Psoas muscle (tissue), 8 donors: ENCODE measurements around the gene B3GNT9. TPM values are rescaled to one million over a fixed set of nuclear protein-coding genes. Genes with fewer than 3 reads are reported as not detected.
A peak's percentile ranks its signal among the peaks of the same experiment; 100 is the strongest.

Experiments used
- ATAC-seq, 4 donors: fragments of 200-7000 bp; cut with Tn5 transposase; one replicate each; pipeline ENCODE4 v1.9.1; 2020; ENCODE audit warnings: moderate library complexity in 3 of 4, mild to moderate bottlenecking in 2 of 4
- DNase-seq, 2 donors: peaks; one replicate each; pipeline ENCODE4 v3.0.0-alpha.2; 2020
- H3K27ac ChIP-seq: fragments of 200-600 bp; one replicate; pipeline ENCODE4 v1.8.0; 2022
- H3K27me3 ChIP-seq, 3 donors: fragments of 200-600 bp in 1 of 3; one replicate each; pipeline versions ENCODE4 v1.6.1 to v1.8.0; 2013 to 2022; ENCODE audit warnings: low read length in 2 of 3, mild to moderate bottlenecking in 2 of 3, moderate library complexity in 1 of 3; ENCODE audit not compliant: insufficient read depth in 3 of 3
- H3K36me3 ChIP-seq, 2 donors: fragments of 200-600 bp in 1 of 2; one replicate each; pipeline versions ENCODE4 v1.6.1 to v1.8.0; 2013 to 2022; ENCODE audit warnings: low read depth in 1 of 2, mild to moderate bottlenecking in 1 of 2, moderate library complexity in 1 of 2; ENCODE audit not compliant: insufficient read depth in 1 of 2
- H3K4me1 ChIP-seq: fragments of 200-600 bp; one replicate; pipeline ENCODE4 v1.8.0; 2022
- H3K4me3 ChIP-seq: fragments of 200-600 bp; one replicate; pipeline ENCODE4 v1.8.0; 2022; ENCODE audit warnings: mild to moderate bottlenecking
- H3K9me3 ChIP-seq: fragments of 200-600 bp; one replicate; pipeline ENCODE4 v1.8.0; 2022
- WGBS, 3 donors: extraction: QIAGEN DNeasy Blood & Tissue Kit; methylation state at CpG; one replicate each; pipeline versions ENCODE4 v1.1.6 to v1.1.7; 2013; 5-methylcytosine and 5-hydroxymethylcytosine counted together
- intact Hi-C, 2 donors: fragments of 100-400 bp; cut with DNase I; formaldehyde crosslinking; loops; one replicate each; pipeline versions ENCODE4 v1.11.0 to v1.14.2; 2022
- polyA plus RNA-seq, 3 donors: library from polyadenylated mRNA; stranded (reverse); fragments of 200-250 nt; gene quantifications; one replicate each; pipeline ENCODE4 v1.2.3, GENCODE V29; 2013
- total RNA-seq, 4 donors: library from RNA; stranded (reverse); fragmentation: NEBNext Ultra II Directional in 2 of 4; extraction: Animal tissue kit (Norgen Biotek cat#: 25700) in 2 of 4; gene quantifications; one replicate each; pipeline versions ENCODE4 v1.2.1 to v1.2.4, GENCODE V29; 2021 to 2023
- TF ChIP-seq, protein P1 (sequence below): fragments of 200-600 bp; IDR thresholded peaks from one replicate; pipeline ENCODE4 v1.8.0; 2022; ENCODE audit warnings: antibody characterized with exemption
- donor health status: healthy with polysubstance abuse.
- donor health status: DM: no; HTN: no; CAD: no; lungs with moderate emphysema.
- donor health status: Bipolar disorder and iron deficiency.
- donor health status: healthy.
- donor health status: DM: yes; HTN: yes; CAD: no.
- donor health status: DM: no; HTN: no; CAD: no.
- donor health status: DM: no; HTN: no; CAD: no.
- donor health status: DM: yes; HTN: yes; CAD: no.

Gene B3GNT9
- total and polyA plus RNA-seq, 7 donors, result 0.69 to 4.1 (median 1.2) TPM

DNA sequence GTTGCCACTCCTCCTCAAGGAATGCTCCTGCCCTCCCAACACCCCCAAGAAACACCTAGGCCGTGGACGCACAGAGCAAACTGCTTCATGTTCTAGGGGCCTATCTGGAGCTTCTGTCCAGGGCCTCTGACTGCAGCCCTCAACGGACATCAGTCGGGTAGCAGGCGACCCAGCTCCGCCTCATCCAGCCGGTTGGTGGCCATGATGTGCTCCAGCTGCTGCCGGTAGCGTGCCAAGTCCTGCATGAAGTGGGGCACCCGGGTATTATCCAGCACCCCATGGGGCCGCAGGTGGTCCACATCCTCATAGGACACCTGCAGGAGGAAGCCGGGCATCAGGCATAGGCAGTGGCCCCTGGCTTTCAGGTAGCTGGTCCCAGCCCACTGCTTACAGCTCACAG, 25.9 kb upstream of the B3GNT9 start:
- H3K9me3 ChIP-seq, result no peaks in the 10 kb centered on the region
- intact Hi-C loops, result no loop called here
- TF ChIP-seq, protein P1, sequence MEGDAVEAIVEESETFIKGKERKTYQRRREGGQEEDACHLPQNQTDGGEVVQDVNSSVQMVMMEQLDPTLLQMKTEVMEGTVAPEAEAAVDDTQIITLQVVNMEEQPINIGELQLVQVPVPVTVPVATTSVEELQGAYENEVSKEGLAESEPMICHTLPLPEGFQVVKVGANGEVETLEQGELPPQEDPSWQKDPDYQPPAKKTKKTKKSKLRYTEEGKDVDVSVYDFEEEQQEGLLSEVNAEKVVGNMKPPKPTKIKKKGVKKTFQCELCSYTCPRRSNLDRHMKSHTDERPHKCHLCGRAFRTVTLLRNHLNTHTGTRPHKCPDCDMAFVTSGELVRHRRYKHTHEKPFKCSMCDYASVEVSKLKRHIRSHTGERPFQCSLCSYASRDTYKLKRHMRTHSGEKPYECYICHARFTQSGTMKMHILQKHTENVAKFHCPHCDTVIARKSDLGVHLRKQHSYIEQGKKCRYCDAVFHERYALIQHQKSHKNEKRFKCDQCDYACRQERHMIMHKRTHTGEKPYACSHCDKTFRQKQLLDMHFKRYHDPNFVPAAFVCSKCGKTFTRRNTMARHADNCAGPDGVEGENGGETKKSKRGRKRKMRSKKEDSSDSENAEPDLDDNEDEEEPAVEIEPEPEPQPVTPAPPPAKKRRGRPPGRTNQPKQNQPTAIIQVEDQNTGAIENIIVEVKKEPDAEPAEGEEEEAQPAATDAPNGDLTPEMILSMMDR, result no peak
- H3K4me1 ChIP-seq, result peaks cover 43% of the 10 kb centered on the region
- H3K27me3 ChIP-seq, result no peaks in the 10 kb centered on the region
- peaks cover 0 to 10% of the 10 kb centered on the region in 2 donors for H3K36me3 ChIP-seq
- no peak overlapping the region for H3K27ac ChIP-seq
- WGBS, 3 donors, result 55 to 68% (median 58%) methylated on average over 12 of the region's 12 CpGs
- ATAC-seq (no peak), DNase-seq (no peak)
- no peak overlapping the region for H3K4me3 ChIP-seq

DNA sequence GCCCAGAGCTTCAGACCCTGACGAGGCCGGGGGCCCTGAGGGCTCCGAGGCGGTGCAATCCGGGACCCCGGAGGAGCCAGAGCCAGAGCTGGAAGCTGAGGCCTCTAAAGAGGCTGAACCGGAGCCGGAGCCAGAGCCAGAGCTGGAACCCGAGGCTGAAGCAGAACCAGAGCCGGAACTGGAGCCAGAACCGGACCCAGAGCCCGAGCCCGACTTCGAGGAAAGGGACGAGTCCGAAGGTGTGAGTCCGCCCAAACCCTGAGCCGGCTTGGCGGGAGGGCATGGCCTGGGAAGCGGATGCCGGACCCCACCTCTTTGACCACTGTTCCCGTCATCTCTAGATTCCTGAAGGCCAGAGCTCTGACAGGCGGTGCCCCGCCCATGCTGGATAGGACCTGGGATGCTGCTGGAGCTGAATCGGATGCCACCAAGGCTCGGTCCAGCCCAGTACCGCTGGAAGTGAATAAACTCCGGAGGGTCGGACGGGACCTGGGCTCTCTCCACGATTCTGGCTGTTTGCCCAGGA, 24.0 kb upstream of the B3GNT9 start:
- peak overlapping the region; percentile 67 for H3K4me3 ChIP-seq
- no peaks in the 10 kb centered on the region for H3K9me3 ChIP-seq
- H3K27me3 ChIP-seq, result no peaks in the 10 kb centered on the region
- DNase-seq (no peak), ATAC-seq (no peak)
- peak overlapping the region; percentile 97 for H3K27ac ChIP-seq
- H3K4me1 ChIP-seq, result peaks cover 50% of the 10 kb centered on the region
- TF ChIP-seq, protein P1, result no peak
- WGBS, 3 donors, result 46 to 49% (median 47%) methylated on average over 30 to 31 of the region's 31 CpGs
- intact Hi-C loops, result no loop called here
- peaks cover 0 to 10% of the 10 kb centered on the region in 2 donors for H3K36me3 ChIP-seq

DNA sequence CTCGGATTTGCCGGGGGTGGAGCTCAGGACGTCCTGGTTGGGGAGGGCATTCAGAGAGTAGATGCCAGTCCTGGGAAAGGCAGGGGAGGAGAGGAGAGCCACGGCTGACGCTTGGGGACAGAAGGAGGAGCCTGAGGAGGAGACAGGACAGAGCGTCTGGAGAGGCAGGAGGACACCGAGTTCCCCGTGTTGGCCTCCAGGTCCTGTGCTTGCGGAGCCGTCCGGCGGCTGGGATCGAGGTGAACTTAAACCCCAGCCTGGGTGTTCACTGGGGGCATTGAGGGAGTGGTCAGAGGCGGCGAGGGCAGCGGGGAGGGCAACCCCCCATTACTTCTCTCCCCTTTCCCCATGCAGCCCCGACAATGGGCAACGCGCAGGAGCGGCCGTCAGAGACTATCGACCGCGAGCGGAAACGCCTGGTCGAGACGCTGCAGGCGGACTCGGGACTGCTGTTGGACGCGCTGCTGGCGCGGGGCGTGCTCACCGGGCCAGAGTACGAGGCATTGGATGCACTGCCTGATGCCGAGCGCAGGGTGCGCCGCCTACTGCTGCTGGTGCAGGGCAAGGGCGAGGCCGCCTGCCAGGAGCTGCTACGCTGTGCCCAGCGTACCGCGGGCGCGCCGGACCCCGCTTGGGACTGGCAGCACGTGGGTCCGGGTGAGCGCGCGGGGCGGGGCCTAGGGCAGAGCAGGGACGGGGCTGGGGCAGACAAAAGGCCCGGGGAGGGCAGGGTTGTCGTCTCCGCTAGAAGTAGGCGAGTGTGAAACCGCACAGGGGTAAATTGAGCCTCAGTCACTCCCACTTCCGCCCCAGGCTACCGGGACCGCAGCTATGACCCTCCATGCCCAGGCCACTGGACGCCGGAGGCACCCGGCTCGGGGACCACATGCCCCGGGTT, 23.3 kb upstream of the B3GNT9 start:
- peaks cover 57% of the 10 kb centered on the region for H3K4me1 ChIP-seq
- intact Hi-C loops, result no loop called here
- no peaks in the 10 kb centered on the region for H3K27me3 ChIP-seq
- no peaks in the 10 kb centered on the region for H3K9me3 ChIP-seq
- DNase-seq (peak; percentile 91 to 95), ATAC-seq (peak; percentile 68 to 70 (median 68))
- peaks cover 0 to 12% of the 10 kb centered on the region in 2 donors for H3K36me3 ChIP-seq
- peak overlapping the region; percentile 97 for H3K27ac ChIP-seq
- peak overlapping the region; percentile 67 for H3K4me3 ChIP-seq
- TF ChIP-seq, protein P1, result peak; percentile 12
- 1 to 2% (median 1%) methylated on average over 41 to 71 of the region's 71 CpGs for WGBS, 3 donors

DNA sequence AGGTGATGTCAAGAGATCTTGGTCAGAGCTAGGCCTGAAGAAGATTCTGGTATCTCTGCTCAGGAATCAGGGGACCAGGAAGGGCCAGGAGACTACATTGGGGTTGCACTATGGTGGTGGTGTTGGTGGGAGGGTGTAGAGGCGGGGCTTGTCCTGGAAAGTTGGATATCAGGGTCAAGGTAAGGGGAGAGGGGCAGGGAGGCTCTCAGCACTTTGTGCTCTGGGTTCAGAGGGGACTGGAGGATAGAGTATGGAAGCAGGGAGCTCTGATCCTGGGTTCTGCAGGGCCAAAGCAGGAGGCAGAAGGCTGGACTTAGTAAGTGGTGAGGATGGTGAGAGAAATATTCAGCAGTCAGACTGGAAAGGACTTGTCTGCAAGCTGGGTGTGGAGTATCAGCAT, 22.5 kb upstream of the B3GNT9 start:
- peak overlapping the region; percentile 97 for H3K27ac ChIP-seq
- intact Hi-C loops, result no loop called here
- H3K27me3 ChIP-seq, result no peaks in the 10 kb centered on the region
- H3K4me3 ChIP-seq, result peak overlapping the region; percentile 67
- WGBS, 3 donors, result 71 to 83% (median 82%) methylated on average over 1 of the region's 1 CpG
- TF ChIP-seq, protein P1, result no peak
- no peak for ATAC-seq
- DNase-seq, result no peak
- no peaks in the 10 kb centered on the region for H3K9me3 ChIP-seq
- H3K4me1 ChIP-seq, result peaks cover 59% of the 10 kb centered on the region
- peaks cover 0 to 15% of the 10 kb centered on the region in 2 donors for H3K36me3 ChIP-seq
